Thyroid gland (tissue), 4 donors: ENCODE results near the gene METTL21C.

Experiments used
- POLR2A ChIP-seq, 2 donors: fragments of 450-650 bp; IDR thresholded peaks; one replicate each; pipeline ENCODE4 v1.6.1; 2017; ENCODE audit warnings: antibody characterized with exemption in 2 of 2, mild to moderate bottlenecking in 2 of 2, moderate library complexity in 1 of 2
- TF ChIP-seq, protein P1 (sequence below), 6 experiments: fragments of 200-600 bp in 3 of 6; fragments of 450-650 bp in 3 of 6; sonication (generic) in 3 of 6; IDR thresholded peaks; one replicate each; pipeline ENCODE4 v1.5.1; 2016 to 2019; ENCODE audit warnings: antibody characterized with exemption in 6 of 6, mild to moderate bottlenecking in 2 of 6, inconsistent platforms in 1 of 6, moderate library complexity in 1 of 6

DNA sequence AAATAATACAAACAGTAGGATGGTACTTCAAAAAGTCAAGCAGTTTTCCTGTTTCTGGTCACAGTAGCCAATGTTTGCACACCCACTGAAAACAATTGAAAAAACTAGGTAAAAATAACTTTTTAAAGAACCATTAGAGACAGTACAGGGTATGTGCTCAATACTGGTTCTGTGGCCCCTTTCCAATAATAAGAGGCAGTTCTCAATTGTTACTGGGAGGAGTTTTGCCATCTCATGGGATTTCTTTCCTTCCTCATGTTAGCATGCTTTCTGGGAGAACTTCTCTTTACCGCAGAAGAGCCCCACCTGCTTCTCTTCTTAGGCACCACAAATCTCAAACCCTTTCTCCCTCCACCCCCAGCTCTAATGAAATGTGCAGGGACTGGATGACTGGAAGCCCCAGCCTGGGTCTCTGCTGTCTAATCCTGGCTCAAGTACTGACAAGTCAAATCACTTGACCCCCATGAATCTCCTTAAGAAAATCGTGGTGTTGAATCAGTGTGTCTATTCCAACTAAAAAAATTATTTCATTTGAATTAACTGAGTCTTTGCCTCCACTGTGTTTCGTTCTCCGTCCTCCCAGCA lies 14.6 kb downstream of the METTL21C start:
- no peak for TF ChIP-seq POLR2A (IDR thresholded peaks at IDR 0.05)
- TF ChIP-seq, protein P1, sequence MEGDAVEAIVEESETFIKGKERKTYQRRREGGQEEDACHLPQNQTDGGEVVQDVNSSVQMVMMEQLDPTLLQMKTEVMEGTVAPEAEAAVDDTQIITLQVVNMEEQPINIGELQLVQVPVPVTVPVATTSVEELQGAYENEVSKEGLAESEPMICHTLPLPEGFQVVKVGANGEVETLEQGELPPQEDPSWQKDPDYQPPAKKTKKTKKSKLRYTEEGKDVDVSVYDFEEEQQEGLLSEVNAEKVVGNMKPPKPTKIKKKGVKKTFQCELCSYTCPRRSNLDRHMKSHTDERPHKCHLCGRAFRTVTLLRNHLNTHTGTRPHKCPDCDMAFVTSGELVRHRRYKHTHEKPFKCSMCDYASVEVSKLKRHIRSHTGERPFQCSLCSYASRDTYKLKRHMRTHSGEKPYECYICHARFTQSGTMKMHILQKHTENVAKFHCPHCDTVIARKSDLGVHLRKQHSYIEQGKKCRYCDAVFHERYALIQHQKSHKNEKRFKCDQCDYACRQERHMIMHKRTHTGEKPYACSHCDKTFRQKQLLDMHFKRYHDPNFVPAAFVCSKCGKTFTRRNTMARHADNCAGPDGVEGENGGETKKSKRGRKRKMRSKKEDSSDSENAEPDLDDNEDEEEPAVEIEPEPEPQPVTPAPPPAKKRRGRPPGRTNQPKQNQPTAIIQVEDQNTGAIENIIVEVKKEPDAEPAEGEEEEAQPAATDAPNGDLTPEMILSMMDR (IDR thresholded peaks at IDR 0.05): no peak
